ENCODE data around the gene CACNB1.

CACNB1 gene

GRCh38 chr17:39225308-39225958, 28.0 kb upstream of the CACNB1 start, which contains the start of gene STAC2:
Gene STAC2 (minus strand): TSS chr17:39225945. CDS start chr17:39225502, 443 bp downstream.
- DNase-seq, result no peak

- DNase-seq, result no peak
Observed at GRCh38 chr17:39224778-39225307, 27.4 kb upstream of the CACNB1 start.

GRCh38 chr17:39223907-39224777, 26.7 kb upstream of the CACNB1 start:
- no peak for DNase-seq

GRCh38 chr17:39222866-39223834, 25.7 kb upstream of the CACNB1 start:
- DNase-seq, result no peak

GRCh38 chr17:39222151-39222550, 24.7 kb upstream of the CACNB1 start:
- no peak for DNase-seq

- no peak for DNase-seq
Observed at GRCh38 chr17:39221572-39221971, 24.1 kb upstream of the CACNB1 start.

- DNase-seq, result no peak
Observed at GRCh38 chr17:39219647-39220154, 22.2 kb upstream of the CACNB1 start.

GRCh38 chr17:39218906-39219305, 21.4 kb upstream of the CACNB1 start:
- DNase-seq, result no peak

GRCh38 chr17:39217734-39218369, 20.4 kb upstream of the CACNB1 start:
- no peak for DNase-seq

- no peak for DNase-seq
Observed at GRCh38 chr17:39213852-39214251, 16.4 kb upstream of the CACNB1 start.

- no peak for DNase-seq
Observed at GRCh38 chr17:39212841-39213480, 15.5 kb upstream of the CACNB1 start.

- DNase-seq, result no peak
Observed at GRCh38 chr17:39212195-39212810, 14.8 kb upstream of the CACNB1 start.

GRCh38 chr17:39210093-39210434, 12.6 kb upstream of the CACNB1 start:
- DNase-seq, result no peak

GRCh38 chr17:39209317-39210092, 12.0 kb upstream of the CACNB1 start:
- DNase-seq, result peak; percentile 73

GRCh38 chr17:39208893-39209292, 11.4 kb upstream of the CACNB1 start:
- DNase-seq, result no peak

- no peak for DNase-seq
Observed at GRCh38 chr17:39208136-39208535, 10.7 kb upstream of the CACNB1 start.

GRCh38 chr17:39205112-39205526, 7.7 kb upstream of the CACNB1 start:
- no peak for DNase-seq

GRCh38 chr17:39204245-39204644, 6.8 kb upstream of the CACNB1 start:
- DNase-seq, result no peak

GRCh38 chr17:39200957-39201510, 3.6 kb upstream of the CACNB1 start:
- DNase-seq, result no peak

Data from activated gamma-delta T cell (primary cell).